Astrocyte (in vitro differentiated cells and primary cell): ENCODE measurements around the gene MRPL41.

Source experiments
- CTCF ChIP-seq: IDR thresholded peaks from 2 replicates; pipeline ENCODE4 v1.5.1; 2011; ENCODE audit warnings: low read depth, mild to moderate bottlenecking, inconsistent platforms, low read length, moderate library complexity; ENCODE audit not compliant: insufficient read depth
- EZH2 ChIP-seq: IDR thresholded peaks from 2 replicates; pipeline ENCODE4 v1.6.1; 2012; ENCODE audit warnings: mild to moderate bottlenecking, low read length, inconsistent platforms; ENCODE audit not compliant: insufficient read depth

- no peak for TF ChIP-seq CTCF
- no peak for TF ChIP-seq EZH2
Observed at GRCh38 chr9:137538058-137538457, 13.6 kb upstream of the MRPL41 start.
